ENCODE data around the gene SEPTIN14. TPM values are rescaled to one million over a fixed set of nuclear protein-coding genes. Genes with fewer than 3 reads are reported as not detected.
A peak's percentile ranks its signal among the peaks of the same experiment; 100 is the strongest.
"Not testable (repeated sequence)": the region's sequence is repeated elsewhere in the genome, so short reads cannot be mapped to it uniquely, and the experiment has no call there.

SEPTIN14 gene
- total RNA-seq = not detected in 2 replicates

GRCh38 chr7:55862652-55863051 is at the start of gene SEPTIN14:
Gene SEPTIN14 (minus strand): TSS chr7:55862752. CDS start chr7:55861996, 756 bp downstream.
- H3K27ac Mint-ChIP-seq; intact Hi-C loops (cut with micrococcal nuclease); H3K9me3 Mint-ChIP-seq; H3K4me3 Mint-ChIP-seq (ENCODE audit: low read depth); H3K36me3 Mint-ChIP-seq (ENCODE audit: low read depth); H3K4me1 Mint-ChIP-seq (ENCODE audit: low read depth); DNase-seq (ENCODE audit: low spot score); H3K27me3 Mint-ChIP-seq (ENCODE audit: low read depth): not testable (repeated sequence)

GRCh38 chr7:55903985-55904759 is 41.6 kb upstream of the SEPTIN14 start:
- intact Hi-C loops (cut with micrococcal nuclease) = no loop called here
- no peaks in the 10 kb centered on the region for H3K27me3 Mint-ChIP-seq (ENCODE audit: low read depth)
- H3K4me3 Mint-ChIP-seq (ENCODE audit: low read depth) = no peak overlapping the region
- peaks cover under 1% of the 10 kb centered on the region for H3K36me3 Mint-ChIP-seq (ENCODE audit: low read depth)
- H3K27ac Mint-ChIP-seq = no peak overlapping the region
- DNase-seq (ENCODE audit: low spot score) = no peak
- H3K9me3 Mint-ChIP-seq = peaks cover 10% of the 10 kb centered on the region
- no peaks in the 10 kb centered on the region for H3K4me1 Mint-ChIP-seq (ENCODE audit: low read depth)

- H3K4me3 Mint-ChIP-seq (ENCODE audit: low read depth); H3K4me1 Mint-ChIP-seq (ENCODE audit: low read depth); H3K27me3 Mint-ChIP-seq (ENCODE audit: low read depth); H3K36me3 Mint-ChIP-seq (ENCODE audit: low read depth); DNase-seq (ENCODE audit: low spot score); H3K27ac Mint-ChIP-seq; intact Hi-C loops (cut with micrococcal nuclease): not testable (repeated sequence)
- H3K9me3 Mint-ChIP-seq = peaks cover 19% of the 10 kb centered on the region
Measured at GRCh38 chr7:55901059-55901458, 38.5 kb upstream of the SEPTIN14 start.

GRCh38 chr7:55898287-55898686 is 35.7 kb upstream of the SEPTIN14 start:
- peaks cover 19% of the 10 kb centered on the region for H3K9me3 Mint-ChIP-seq
- intact Hi-C loops (cut with micrococcal nuclease) = no loop called here
- H3K27ac Mint-ChIP-seq = no peak overlapping the region
- H3K4me3 Mint-ChIP-seq (ENCODE audit: low read depth) = no peak overlapping the region
- no peak for DNase-seq (ENCODE audit: low spot score)
- no peaks in the 10 kb centered on the region for H3K27me3 Mint-ChIP-seq (ENCODE audit: low read depth)
- no peaks in the 10 kb centered on the region for H3K4me1 Mint-ChIP-seq (ENCODE audit: low read depth)
- H3K36me3 Mint-ChIP-seq (ENCODE audit: low read depth) = no peaks in the 10 kb centered on the region

GRCh38 chr7:55895021-55895420 is 32.5 kb upstream of the SEPTIN14 start:
- no peak for DNase-seq (ENCODE audit: low spot score)
- peaks cover 10% of the 10 kb centered on the region for H3K9me3 Mint-ChIP-seq
- intact Hi-C loops (cut with micrococcal nuclease) = no loop called here

GRCh38 chr7:55893940-55894339 is 31.4 kb upstream of the SEPTIN14 start:
- no peak overlapping the region for H3K27ac Mint-ChIP-seq
- DNase-seq (ENCODE audit: low spot score) = no peak
- H3K36me3 Mint-ChIP-seq (ENCODE audit: low read depth) = no peaks in the 10 kb centered on the region
- no peak overlapping the region for H3K4me3 Mint-ChIP-seq (ENCODE audit: low read depth)
- no peaks in the 10 kb centered on the region for H3K4me1 Mint-ChIP-seq (ENCODE audit: low read depth)
- H3K9me3 Mint-ChIP-seq = peaks cover 10% of the 10 kb centered on the region
- H3K27me3 Mint-ChIP-seq (ENCODE audit: low read depth) = no peaks in the 10 kb centered on the region
- intact Hi-C loops (cut with micrococcal nuclease) = no loop called here

More at GRCh38 chr7:55895021-55895420, 32.5 kb upstream of the SEPTIN14 start:
- Mint-ChIP-seq H3K27me3 (ENCODE audit: low read depth) (no peaks in the 10 kb centered on the region), H3K36me3 (ENCODE audit: low read depth) (no peaks in the 10 kb centered on the region), H3K27ac (no peak overlapping the region), H3K4me3 (ENCODE audit: low read depth) (no peak overlapping the region), H3K4me1 (ENCODE audit: low read depth) (no peaks in the 10 kb centered on the region)

GRCh38 chr7:55888378-55888777 is 25.8 kb upstream of the SEPTIN14 start:
- intact Hi-C loops (cut with micrococcal nuclease) = loop anchor here (1.0 to 10.0 kb wide), 3 partner anchors 163 to 1131 kb away; partner anchors contain the start of genes CCT6A, PSPH and SEC61G

GRCh38 chr7:55887821-55888247 is 25.3 kb upstream of the SEPTIN14 start:
- intact Hi-C loops (cut with micrococcal nuclease) = loop anchor here (1.0 to 10.0 kb wide), 5 partner anchors 63 to 1131 kb away; partner anchors contain the start of genes CCT6A, CHCHD2, MRPS17 and PSPH
- H3K27me3 Mint-ChIP-seq (ENCODE audit: low read depth) = no peaks in the 10 kb centered on the region
- no peaks in the 10 kb centered on the region for H3K36me3 Mint-ChIP-seq (ENCODE audit: low read depth)
- H3K4me3 Mint-ChIP-seq (ENCODE audit: low read depth) = peak overlapping the region; percentile 81
- peaks cover 4% of the 10 kb centered on the region for H3K4me1 Mint-ChIP-seq (ENCODE audit: low read depth)
- peak overlapping the region; percentile 74 for H3K27ac Mint-ChIP-seq
- no peak for DNase-seq (ENCODE audit: low spot score)
- no peaks in the 10 kb centered on the region for H3K9me3 Mint-ChIP-seq

More at GRCh38 chr7:55888378-55888777, 25.8 kb upstream of the SEPTIN14 start:
- not testable (repeated sequence) for H3K4me1 Mint-ChIP-seq (ENCODE audit: low read depth); DNase-seq (ENCODE audit: low spot score); H3K27me3 Mint-ChIP-seq (ENCODE audit: low read depth); H3K9me3 Mint-ChIP-seq; H3K36me3 Mint-ChIP-seq (ENCODE audit: low read depth)
- peak overlapping the region; percentile 81 for H3K4me3 Mint-ChIP-seq (ENCODE audit: low read depth)
- peak overlapping the region; percentile 74 for H3K27ac Mint-ChIP-seq

- Mint-ChIP-seq H3K9me3 (no peaks in the 10 kb centered on the region), H3K4me1 (ENCODE audit: low read depth) (peaks cover 4% of the 10 kb centered on the region), H3K4me3 (ENCODE audit: low read depth) (no peak overlapping the region), H3K36me3 (ENCODE audit: low read depth) (no peaks in the 10 kb centered on the region), H3K27me3 (ENCODE audit: low read depth) (no peaks in the 10 kb centered on the region), H3K27ac (no peak overlapping the region)
- intact Hi-C loops (cut with micrococcal nuclease) = loop anchor here (10.0 kb wide), 1 partner anchor 240 kb away; no protein-coding TSS in a partner anchor
- no peak for DNase-seq (ENCODE audit: low spot score)
Measured at GRCh38 chr7:55884321-55884720, 21.8 kb upstream of the SEPTIN14 start.

GRCh38 chr7:55878691-55879090 is 16.1 kb upstream of the SEPTIN14 start:
- H3K27me3 Mint-ChIP-seq (ENCODE audit: low read depth) = no peaks in the 10 kb centered on the region
- H3K4me1 Mint-ChIP-seq (ENCODE audit: low read depth) = no peaks in the 10 kb centered on the region
- H3K27ac Mint-ChIP-seq = no peak overlapping the region
- no peaks in the 10 kb centered on the region for H3K9me3 Mint-ChIP-seq
- no peaks in the 10 kb centered on the region for H3K36me3 Mint-ChIP-seq (ENCODE audit: low read depth)
- H3K4me3 Mint-ChIP-seq (ENCODE audit: low read depth) = no peak overlapping the region
- intact Hi-C loops (cut with micrococcal nuclease) = no loop called here
- DNase-seq (ENCODE audit: low spot score) = no peak

GRCh38 chr7:55877308-55877707 is 14.8 kb upstream of the SEPTIN14 start:
- H3K27me3 Mint-ChIP-seq (ENCODE audit: low read depth) = no peaks in the 10 kb centered on the region
- H3K36me3 Mint-ChIP-seq (ENCODE audit: low read depth) = no peaks in the 10 kb centered on the region
- no peaks in the 10 kb centered on the region for H3K4me1 Mint-ChIP-seq (ENCODE audit: low read depth)
- no peak overlapping the region for H3K4me3 Mint-ChIP-seq (ENCODE audit: low read depth)
- no peak for DNase-seq (ENCODE audit: low spot score)
- no peak overlapping the region for H3K27ac Mint-ChIP-seq
- intact Hi-C loops (cut with micrococcal nuclease) = no loop called here
- no peaks in the 10 kb centered on the region for H3K9me3 Mint-ChIP-seq

GRCh38 chr7:55873765-55874164 is 11.2 kb upstream of the SEPTIN14 start:
- no peaks in the 10 kb centered on the region for H3K27me3 Mint-ChIP-seq (ENCODE audit: low read depth)
- no peak overlapping the region for H3K4me3 Mint-ChIP-seq (ENCODE audit: low read depth)
- no peak for DNase-seq (ENCODE audit: low spot score)
- no peaks in the 10 kb centered on the region for H3K9me3 Mint-ChIP-seq
- no peaks in the 10 kb centered on the region for H3K36me3 Mint-ChIP-seq (ENCODE audit: low read depth)
- H3K27ac Mint-ChIP-seq = no peak overlapping the region
- H3K4me1 Mint-ChIP-seq (ENCODE audit: low read depth) = no peaks in the 10 kb centered on the region
- intact Hi-C loops (cut with micrococcal nuclease) = no loop called here

- no peaks in the 10 kb centered on the region for H3K36me3 Mint-ChIP-seq (ENCODE audit: low read depth)
Measured at GRCh38 chr7:55871932-55872485, 9.5 kb upstream of the SEPTIN14 start.

More at GRCh38 chr7:55871932-55872485, 9.5 kb upstream of the SEPTIN14 start:
- Mint-ChIP-seq H3K4me1 (ENCODE audit: low read depth) (no peaks in the 10 kb centered on the region), H3K9me3 (peaks cover 3% of the 10 kb centered on the region), H3K27ac (no peak overlapping the region), H3K27me3 (ENCODE audit: low read depth) (no peaks in the 10 kb centered on the region), H3K4me3 (ENCODE audit: low read depth) (no peak overlapping the region)
- DNase-seq (ENCODE audit: low spot score) = no peak
- intact Hi-C loops (cut with micrococcal nuclease) = no loop called here

Measured in activated T-helper 2 cell treated with anti-CD3 and anti-CD28 coated beads, Interferon-gamma antibody, Interleukin-2, Interleukin-4, amounts not matched to agents 10 μg/mL and 5 μg/mL and 100 μg/mL, durations not matched to agents 14 hours and 24 hours and 36 hours (primary cell).